Left lung (tissue), 10 donors: Measurements from ENCODE around the gene SLC17A2. TPM values are rescaled to one million over a fixed set of nuclear protein-coding genes. Genes with fewer than 3 reads are reported as not detected.
"Not testable (repeated sequence)": the region's sequence is repeated elsewhere in the genome, so short reads cannot be mapped to it uniquely, and the experiment has no call there.

ENCODE experiments used
- ATAC-seq: fragments of 200-7000 bp; cut with Tn5 transposase; one replicate; pipeline ENCODE4 v1.9.1; 2020; ENCODE audit warnings: moderate library complexity
- DNase-seq, 4 donors: peaks; one replicate each; pipeline ENCODE4 v3.0.0-alpha.2; 2013 to 2020
- H3K27ac ChIP-seq, 2 donors: fragments of 200-600 bp; sonication (generic) in 1 of 2; one replicate each; pipeline versions ENCODE4 v1.5.0 to v1.8.0; 2020 to 2021
- H3K27me3 ChIP-seq, 2 donors: fragments of 200-600 bp; sonication (generic) in 1 of 2; one replicate each; pipeline versions ENCODE4 v1.5.0 to v1.8.0; 2020 to 2021
- H3K36me3 ChIP-seq, 2 donors: fragments of 200-600 bp; sonication (generic) in 1 of 2; one replicate each; pipeline versions ENCODE4 v1.5.0 to v1.8.0; 2020 to 2021
- H3K4me1 ChIP-seq, 2 donors: fragments of 200-600 bp; one replicate each; pipeline ENCODE4 v1.8.0; 2021
- H3K4me3 ChIP-seq, 2 donors: fragments of 200-600 bp; sonication (generic) in 1 of 2; one replicate each; pipeline versions ENCODE4 v1.5.0 to v1.8.0; 2020 to 2021; ENCODE audit warnings: mild to moderate bottlenecking in 1 of 2
- H3K9me3 ChIP-seq, 2 donors: fragments of 200-600 bp; sonication (generic) in 1 of 2; one replicate each; pipeline versions ENCODE4 v1.5.0 to v1.8.0; 2020 to 2021
- CTCF ChIP-seq, 2 donors: fragments of 200-600 bp; sonication (generic) in 1 of 2; IDR thresholded peaks; one replicate each; pipeline versions ENCODE4 v1.5.0 to v1.8.0; 2021; ENCODE audit warnings: antibody characterized with exemption in 2 of 2
- intact Hi-C, 2 donors: fragments of 100-400 bp; cut with DNase I; formaldehyde crosslinking; loops; one replicate each; pipeline versions ENCODE4 v1.11.2 to v1.14.2; 2022
- polyA plus RNA-seq, 6 donors: library from polyadenylated mRNA; unstranded; fragments of 120-200 nt; gene quantifications; one replicate each; pipeline ENCODE4 v1.2.1, GENCODE V29; 2013; ENCODE audit not compliant: insufficient read length in 6 of 6
- total RNA-seq, 2 donors: library from RNA; stranded (reverse); fragmentation: NEBNext Ultra II Directional; extraction: Animal tissue kit (Norgen Biotek cat#: 25700); gene quantifications; one replicate each; pipeline ENCODE4 v1.2.1, GENCODE V29; 2021
- donor health status: DM: no; HTN: yes; CAD: no.
- donor health status: DM: no; HTN: no; CAD: no.

The SLC17A2 gene
- total and polyA plus RNA-seq, 8 donors, result not detected

- TF ChIP-seq CTCF (IDR thresholded peaks at IDR 0.05), result no peak
- no peaks in the 10 kb centered on the region for H3K36me3 ChIP-seq
- no peaks in the 10 kb centered on the region for H3K27me3 ChIP-seq
- no peak overlapping the region for H3K4me3 ChIP-seq
- intact Hi-C loops, result no loop called here
- DNase-seq (no peak), ATAC-seq (no peak)
- H3K4me1 ChIP-seq, result no peaks in the 10 kb centered on the region
- no peaks in the 10 kb centered on the region for H3K9me3 ChIP-seq
- H3K27ac ChIP-seq, result no peak overlapping the region
Observed at GRCh38 chr6:25946631-25947030, 16.1 kb upstream of the SLC17A2 start.

GRCh38 chr6:25945738-25946137 is 15.2 kb upstream of the SLC17A2 start:
- intact Hi-C loops, H3K4me1 ChIP-seq, H3K9me3 ChIP-seq, H3K27me3 ChIP-seq, H3K36me3 ChIP-seq, H3K27ac ChIP-seq, DNase-seq, H3K4me3 ChIP-seq, ATAC-seq: not testable (repeated sequence)

GRCh38 chr6:25944688-25945574 is 14.4 kb upstream of the SLC17A2 start:
- Histone ChIP-seq H3K4me1 (no peaks in the 10 kb centered on the region), H3K9me3 (no peaks in the 10 kb centered on the region), H3K4me3 (no peak overlapping the region), H3K27ac (no peak overlapping the region), H3K27me3 (no peaks in the 10 kb centered on the region), H3K36me3 (no peaks in the 10 kb centered on the region)
- TF ChIP-seq CTCF (IDR thresholded peaks at IDR 0.05), result no peak
- intact Hi-C loops, result no loop called here
- ATAC-seq, result no peak
- no peak for DNase-seq

- Histone ChIP-seq H3K4me1 (no peaks in the 10 kb centered on the region), H3K9me3 (no peaks in the 10 kb centered on the region), H3K27me3 (no peaks in the 10 kb centered on the region), H3K4me3 (no peak overlapping the region), H3K27ac (no peak overlapping the region), H3K36me3 (no peaks in the 10 kb centered on the region)
- intact Hi-C loops, result no loop called here
- no peak for ATAC-seq
- no peak for DNase-seq
- TF ChIP-seq CTCF (IDR thresholded peaks at IDR 0.05), result no peak
Observed at GRCh38 chr6:25943887-25944286, 13.4 kb upstream of the SLC17A2 start.

GRCh38 chr6:25942561-25943147 is 12.2 kb upstream of the SLC17A2 start:
- H3K4me3 ChIP-seq, result no peak overlapping the region
- peak in 1 of 4 donors; percentile 42 for DNase-seq
- peak in 1 of 2 donors; percentile 33 for TF ChIP-seq CTCF (IDR thresholded peaks at IDR 0.05)
- H3K27ac ChIP-seq, result no peak overlapping the region
- ATAC-seq, result peak; percentile 57
- H3K4me1 ChIP-seq, result no peaks in the 10 kb centered on the region
- intact Hi-C loops, result no loop called here
- H3K9me3 ChIP-seq, result no peaks in the 10 kb centered on the region
- no peaks in the 10 kb centered on the region for H3K27me3 ChIP-seq
- H3K36me3 ChIP-seq, result no peaks in the 10 kb centered on the region
